HG02678 (cell line): Measurements from ENCODE around the gene DEPP1.

ENCODE experiments used
- ATAC-seq: cut with Tn5 transposase; IDR thresholded peaks from one replicate; pipeline ENCODE4 v1.9.1; 2021; ENCODE audit warnings: mild to moderate bottlenecking, moderate library complexity; ENCODE audit not compliant: unreplicated experiment

DEPP1 gene

GRCh38 chr10:44993922-44994751, 15.5 kb upstream of the DEPP1 start:
- no peak for ATAC-seq

GRCh38 chr10:44993226-44993921, 14.8 kb upstream of the DEPP1 start:
- ATAC-seq, result no peak

- ATAC-seq, result no peak
Measured at GRCh38 chr10:44992732-44993225, 14.2 kb upstream of the DEPP1 start.

- no peak for ATAC-seq
Measured at GRCh38 chr10:44992070-44992731, 13.6 kb upstream of the DEPP1 start.

- ATAC-seq, result no peak
Measured at GRCh38 chr10:44991571-44991970, 13.0 kb upstream of the DEPP1 start.

GRCh38 chr10:44990965-44991364, 12.4 kb upstream of the DEPP1 start:
- ATAC-seq, result no peak

GRCh38 chr10:44990302-44990655, 11.7 kb upstream of the DEPP1 start:
- no peak for ATAC-seq

GRCh38 chr10:44989597-44990301, 11.1 kb upstream of the DEPP1 start:
- no peak for ATAC-seq

GRCh38 chr10:44988957-44989585, 10.5 kb upstream of the DEPP1 start:
- no peak for ATAC-seq

- no peak for ATAC-seq
Measured at GRCh38 chr10:44986670-44987069, 8.1 kb upstream of the DEPP1 start.

GRCh38 chr10:44986179-44986578, 7.6 kb upstream of the DEPP1 start:
- no peak for ATAC-seq

- no peak for ATAC-seq
Measured at GRCh38 chr10:44985175-44985681, 6.6 kb upstream of the DEPP1 start.

- no peak for ATAC-seq
Measured at GRCh38 chr10:44984671-44985101, 6.1 kb upstream of the DEPP1 start.

- ATAC-seq, result no peak
Measured at GRCh38 chr10:44983895-44984278, 5.3 kb upstream of the DEPP1 start.

- ATAC-seq, result no peak
Measured at GRCh38 chr10:44983066-44983894, 4.7 kb upstream of the DEPP1 start.

GRCh38 chr10:44982496-44982895, 3.9 kb upstream of the DEPP1 start:
- ATAC-seq, result no peak

- peak; percentile 30 for ATAC-seq
Measured at GRCh38 chr10:44982114-44982460, 3.5 kb upstream of the DEPP1 start.

GRCh38 chr10:44981172-44982113, 2.8 kb upstream of the DEPP1 start:
- peak; percentile 54 for ATAC-seq
